Limb (tissue), 2 donors: ENCODE measurements around the gene TEDC2.

Experiments
- DNase-seq, 2 donors: peaks; one replicate each; pipeline ENCODE4 v3.0.0-alpha.2; 2016; ENCODE audit errors: extremely low spot score in 2 of 2

The TEDC2 gene

GRCh38 chr16:2512735-2513404 is 53.0 kb downstream of the TEDC2 start:
- DNase-seq: no peak

- DNase-seq: peak; percentile 86 to 95
Measured at GRCh38 chr16:2513405-2514332, 53.8 kb downstream of the TEDC2 start, which contains the start of gene ATP6V0C. Gene ATP6V0C (plus strand): TSS chr16:2513952. CDS start chr16:2514104, 152 bp downstream.
